HuH-7.5 (cell line): ENCODE measurements around the gene JAKMIP3.
"Not testable (repeated sequence)": the region's sequence is repeated elsewhere in the genome, so short reads cannot be mapped to it uniquely, and the experiment has no call there.

ENCODE experiments used
- DNase-seq: peaks from one replicate; pipeline ENCODE4 v3.0.0; 2011; ENCODE audit warnings: low spot score

JAKMIP3 gene

DNA sequence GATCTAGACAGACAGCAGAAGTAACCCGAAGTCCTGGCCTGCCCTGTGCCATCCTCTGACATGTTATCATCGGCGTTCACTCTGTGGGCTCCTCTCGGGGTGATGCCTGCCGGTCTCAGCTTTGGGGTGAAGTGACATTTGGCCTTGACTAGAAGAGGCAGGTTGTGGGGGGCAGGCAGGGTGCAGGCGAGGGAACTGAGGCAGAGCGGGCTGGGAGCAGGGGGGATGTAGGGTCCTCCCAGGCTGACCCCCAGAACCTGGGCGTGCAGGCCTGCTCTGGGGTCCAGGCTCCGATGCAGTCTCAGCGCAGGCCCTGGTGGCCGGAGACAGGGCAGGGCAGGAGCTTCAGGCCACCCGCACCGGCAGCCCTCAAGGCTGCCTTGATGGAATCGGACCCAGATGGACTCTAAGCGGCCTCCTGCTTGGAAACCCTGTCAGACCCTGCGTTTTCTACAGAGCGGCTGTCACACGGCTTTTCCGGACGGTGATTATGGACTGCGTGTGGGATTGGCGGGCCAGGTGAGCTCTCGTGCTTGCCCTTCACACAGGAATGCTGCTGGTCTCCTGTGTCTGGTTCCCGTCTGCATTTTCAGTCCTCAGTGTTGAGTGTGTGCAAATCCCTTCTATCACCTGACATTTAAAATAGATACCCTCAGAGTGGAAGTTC is 842 bp upstream of the JAKMIP3 start:
- no peak for DNase-seq

DNA sequence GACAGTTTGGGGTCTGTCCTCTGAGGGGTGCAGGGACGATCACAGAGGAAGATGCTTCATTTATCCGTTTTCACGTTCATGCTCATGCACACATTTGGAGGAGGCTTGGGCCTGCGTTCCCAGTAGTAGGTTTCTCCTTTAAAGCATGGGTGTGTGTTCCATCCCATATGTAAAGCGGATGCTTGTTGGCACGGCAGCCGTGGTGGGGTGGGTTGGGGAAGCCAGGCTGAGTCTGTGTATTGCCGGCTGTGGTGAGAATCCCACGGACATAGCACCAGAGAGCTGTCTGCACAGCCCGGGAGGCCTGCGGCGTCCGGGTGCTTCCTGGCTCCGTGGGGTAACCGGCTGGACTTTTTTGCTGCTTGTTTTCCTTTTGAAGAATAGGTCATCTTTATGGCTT is 440 bp downstream of the JAKMIP3 start:
- DNase-seq, result no peak

GRCh38 chr10:132066812-132067211 is 1.1 kb downstream of the JAKMIP3 start:
- DNase-seq, result no peak

- no peak for DNase-seq
Measured at GRCh38 chr10:132068431-132069121, 2.8 kb downstream of the JAKMIP3 start.

- no peak for DNase-seq
Measured at GRCh38 chr10:132069122-132069848, 3.5 kb downstream of the JAKMIP3 start.

DNA sequence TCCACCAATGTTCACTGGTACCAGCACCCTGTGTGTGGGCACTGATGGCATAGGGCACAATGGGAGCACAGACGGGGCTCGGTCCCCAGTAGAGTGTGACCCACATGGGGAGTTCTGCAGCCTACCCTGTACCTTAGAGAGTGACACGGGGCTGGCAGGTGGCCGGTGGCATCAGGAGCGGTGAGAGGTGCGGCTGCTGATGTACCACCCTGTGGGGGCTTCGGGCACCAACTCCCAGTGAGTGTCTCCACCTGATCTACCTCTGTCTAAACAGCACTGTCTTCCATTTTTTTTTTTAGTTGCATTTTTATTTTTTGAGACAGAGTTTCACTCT is 4.1 kb downstream of the JAKMIP3 start:
- no peak for DNase-seq

DNA sequence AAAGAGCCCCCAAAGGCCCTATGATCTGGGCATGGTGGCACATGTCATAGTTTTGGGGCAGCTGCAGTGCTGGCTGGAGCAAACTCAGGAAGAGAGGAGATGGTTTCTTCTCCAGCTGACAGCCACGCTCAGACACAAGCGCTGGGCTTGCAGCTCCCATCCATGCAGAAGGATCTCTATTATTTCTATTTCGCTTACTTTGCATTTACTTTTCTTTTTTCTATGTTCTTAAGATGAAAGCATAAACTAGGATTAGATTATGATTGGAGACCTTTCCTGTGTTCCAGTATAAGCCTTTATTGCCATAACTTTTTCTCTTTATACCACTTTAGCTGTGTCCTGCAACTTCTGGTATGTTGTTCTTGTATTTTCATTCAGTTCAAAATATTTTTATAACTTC is 5.0 kb downstream of the JAKMIP3 start:
- DNase-seq, result no peak

DNA sequence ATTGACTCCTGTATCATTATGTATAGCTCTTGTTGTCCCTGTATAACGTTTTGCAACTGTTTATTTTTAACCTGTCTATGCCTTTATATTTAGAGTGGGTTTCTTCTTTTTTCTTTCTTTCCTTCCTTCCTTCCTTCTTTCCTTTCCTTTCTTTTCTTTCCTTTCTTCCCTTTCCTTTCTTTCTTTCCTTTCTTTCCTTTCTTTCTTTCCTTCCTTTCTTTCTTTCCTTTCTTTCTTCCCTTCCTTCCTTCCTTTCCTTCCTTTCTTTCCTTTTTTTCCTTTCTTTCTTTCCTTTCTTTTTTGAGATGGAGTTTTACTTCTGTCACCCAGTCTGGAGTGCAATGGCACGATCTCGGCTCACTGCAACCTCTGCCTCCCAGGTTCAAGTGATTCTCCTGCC is 5.9 kb downstream of the JAKMIP3 start:
- DNase-seq, result no peak

DNA sequence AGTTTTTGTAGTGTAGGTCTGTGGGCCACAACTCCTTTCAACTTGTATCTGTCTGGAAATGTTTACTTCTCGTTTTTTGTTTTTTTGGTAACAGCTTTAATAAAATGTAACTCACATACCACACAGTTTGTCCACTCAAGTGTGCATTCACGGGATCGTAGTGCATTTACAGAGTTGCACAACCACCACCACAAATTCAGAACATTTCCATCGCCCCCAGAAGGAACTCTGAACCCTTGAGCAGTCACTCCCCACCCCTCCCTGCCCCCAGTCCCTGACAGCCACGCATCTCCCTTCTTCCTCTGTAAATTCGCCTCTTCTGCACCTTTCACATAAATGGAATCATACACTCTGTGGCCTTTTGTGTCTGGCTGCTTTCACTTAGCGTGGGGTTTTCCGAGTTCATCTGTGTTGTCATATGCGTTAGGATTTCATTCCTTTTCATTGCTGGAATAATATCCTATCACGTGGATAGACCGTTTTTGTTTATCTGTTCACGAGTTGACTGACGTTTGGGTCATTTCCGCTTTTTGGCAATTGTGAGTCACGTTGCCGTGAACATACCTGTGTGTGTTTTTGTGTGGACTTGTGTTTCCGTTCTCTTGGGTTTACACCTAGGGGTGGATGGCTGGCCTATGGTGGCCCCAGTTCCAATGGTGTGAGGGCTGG is 10.3 kb downstream of the JAKMIP3 start:
- no peak for DNase-seq

DNA sequence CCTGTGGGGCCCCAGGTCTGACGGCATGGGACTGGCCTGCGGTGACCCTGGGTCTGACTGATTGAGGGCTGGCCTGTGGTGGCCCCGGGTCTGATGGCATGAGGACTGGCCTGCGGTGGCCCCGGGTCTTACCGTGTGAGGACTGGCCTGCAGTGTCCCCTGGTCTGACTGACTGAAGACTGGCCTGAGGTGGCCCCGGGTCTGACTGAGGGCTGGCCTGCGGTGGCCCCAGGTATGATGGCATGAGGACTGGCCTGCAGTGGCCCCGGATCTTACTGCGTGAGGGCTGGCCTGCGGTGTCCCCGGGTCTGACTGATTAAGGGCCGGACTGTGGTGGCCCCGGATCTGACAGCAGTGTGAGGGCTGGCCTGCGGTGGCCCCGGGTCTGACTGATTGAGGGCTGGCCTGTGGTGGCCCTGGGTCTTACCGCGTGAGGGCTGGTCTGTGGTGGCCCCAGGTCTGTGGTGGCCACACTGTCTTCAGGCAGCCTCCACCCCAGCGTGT is 10.9 kb downstream of the JAKMIP3 start:
- DNase-seq, result no peak

DNA sequence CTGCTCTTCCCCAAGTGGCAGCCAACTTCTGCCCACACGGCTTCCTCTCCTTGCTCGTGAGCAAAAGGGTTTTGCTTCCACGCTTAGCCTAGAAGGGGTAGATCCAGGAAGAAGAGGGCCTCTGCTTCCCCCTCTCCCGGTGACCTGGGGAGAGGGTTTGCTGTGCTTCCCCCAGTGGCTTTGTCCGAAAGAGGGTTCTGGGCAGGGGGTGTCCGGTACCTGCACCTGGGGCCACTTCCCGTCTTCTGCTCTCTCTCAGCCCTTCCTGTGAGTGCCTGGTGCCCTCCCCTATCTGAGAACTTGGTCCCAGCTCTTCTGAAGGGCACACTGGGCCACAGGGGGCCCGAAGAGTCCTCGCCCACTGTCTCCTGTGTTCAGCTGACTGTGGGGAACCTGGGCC is 11.3 kb downstream of the JAKMIP3 start:
- no peak for DNase-seq

- DNase-seq, result no peak
Measured at GRCh38 chr10:132078746-132079345, 13.1 kb downstream of the JAKMIP3 start.

GRCh38 chr10:132084384-132084783 is 18.6 kb downstream of the JAKMIP3 start:
- DNase-seq, result not testable (repeated sequence)

DNA sequence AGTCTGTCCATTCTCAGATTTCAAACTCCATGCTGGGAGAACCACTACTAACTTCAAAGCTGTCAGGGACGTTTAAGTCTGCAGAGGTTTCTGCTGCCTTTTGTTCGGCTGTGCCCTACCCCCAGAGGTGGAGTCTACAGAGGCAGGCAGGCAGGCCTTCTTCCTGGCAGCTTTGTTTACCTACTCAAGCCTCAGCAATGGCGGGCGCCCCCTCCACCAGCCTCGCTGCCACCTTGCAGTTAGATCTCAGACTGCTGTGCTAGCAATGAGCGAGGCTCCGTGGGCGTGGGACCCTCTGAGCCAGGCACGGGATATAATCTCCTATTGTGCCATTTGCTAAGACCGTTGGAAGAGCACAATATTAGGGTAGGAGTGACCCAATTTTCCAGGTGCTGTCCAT is 27.5 kb downstream of the JAKMIP3 start:
- DNase-seq, result not testable (repeated sequence)

- no peak for DNase-seq
Measured at GRCh38 chr10:132094581-132095234, 29.0 kb downstream of the JAKMIP3 start.

- no peak for DNase-seq
Measured at GRCh38 chr10:132095403-132096113, 29.8 kb downstream of the JAKMIP3 start.

GRCh38 chr10:132096223-132096622 is 30.5 kb downstream of the JAKMIP3 start:
- DNase-seq, result no peak

GRCh38 chr10:132096863-132097478 is 31.2 kb downstream of the JAKMIP3 start:
- DNase-seq, result no peak

DNA sequence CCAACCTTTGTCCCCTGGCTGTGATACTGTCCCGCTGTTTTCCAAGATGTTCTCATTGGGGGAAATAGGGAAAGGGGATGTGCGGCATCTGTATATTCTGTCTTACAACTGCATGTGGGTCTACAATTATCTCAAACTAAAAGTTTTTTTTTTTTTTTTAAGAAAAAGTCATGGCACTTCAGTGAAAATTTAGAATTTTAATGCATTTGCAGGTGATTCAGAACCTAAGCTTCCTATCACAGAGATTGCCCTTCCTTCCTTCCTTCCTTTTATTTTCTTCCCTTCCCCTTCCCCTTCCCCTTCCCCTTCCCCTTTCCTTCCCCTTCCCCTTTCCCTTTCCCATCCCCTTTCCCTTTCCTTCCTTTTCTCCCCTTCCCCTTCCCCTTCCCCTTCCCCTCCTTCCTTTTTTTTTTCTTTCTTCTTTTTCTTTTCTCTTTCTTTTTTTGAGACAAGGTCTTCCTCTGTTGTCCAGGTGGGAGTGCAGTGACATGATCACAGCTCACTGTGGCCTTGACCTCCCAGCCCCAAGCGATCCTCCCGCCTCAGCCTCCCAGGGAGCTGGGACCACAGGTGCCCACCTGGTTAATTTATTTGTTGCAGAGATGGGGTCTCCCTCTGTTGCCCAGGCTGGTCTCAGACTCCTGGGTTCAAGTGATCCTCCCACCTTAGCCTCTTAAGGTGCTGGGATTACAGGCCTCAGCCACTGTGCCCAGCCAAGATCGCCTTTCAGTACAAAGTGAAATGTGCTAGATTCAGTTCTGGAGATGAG is 32.0 kb downstream of the JAKMIP3 start:
- DNase-seq, result no peak
